SU-DHL-6 (cell line): Measurements from ENCODE around the gene RBBP9.

ENCODE experiments used
- CTCF ChIP-seq: fragments of 200-600 bp; sonication (generic); IDR thresholded peaks from one replicate; pipeline ENCODE4 v1.5.1; 2017; ENCODE audit warnings: antibody characterized with exemption, mild to moderate bottlenecking, low read length, moderate library complexity; ENCODE audit not compliant: insufficient read depth, poor library complexity, severe bottlenecking
- EZH2phosphoT487 ChIP-seq: fragments of 200-600 bp; sonication (generic), shearing (Covaris generic); conservative IDR thresholded peaks from 2 replicates; pipeline ENCODE4 v1.6.1; 2018; ENCODE audit warnings: mild to moderate bottlenecking, antibody characterized with exemption, low read length, moderate library complexity, mixed read lengths

DNA sequence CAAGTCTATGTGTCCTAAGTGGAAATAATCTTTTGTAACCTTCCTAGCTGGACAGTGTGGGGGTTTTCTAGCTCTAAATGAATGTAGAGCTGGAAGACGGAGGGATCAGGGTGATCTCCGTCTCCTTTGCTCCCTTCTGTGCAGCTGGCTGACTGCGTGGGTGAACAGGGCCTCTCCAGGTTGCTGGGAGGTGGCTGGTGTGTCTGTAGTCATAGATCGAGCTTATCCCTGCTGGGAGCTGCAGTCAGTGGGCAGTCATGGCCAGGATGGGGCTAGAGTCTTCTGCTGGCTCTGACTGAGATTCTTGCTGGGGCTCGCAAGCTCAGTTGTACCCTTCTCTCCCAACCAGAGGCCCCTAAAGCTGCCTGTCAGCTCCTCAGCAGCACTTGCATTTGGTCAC is 17.1 kb upstream of the RBBP9 start:
- TF ChIP-seq CTCF, result no peak
- no peak for TF ChIP-seq EZH2phosphoT487
